Stimulated activated CD8-positive, alpha-beta memory T cell treated with anti-CD3 and anti-CD28 coated beads, Interleukin-12 subunit alpha, Interleukin-12 subunit beta, amount 100 ng/mL, for 4 hours (primary cell): ENCODE results near the gene BCO2.

Experiments
- DNase-seq: peaks from one replicate; pipeline ENCODE4 v3.0.0-alpha.2; 2020; ENCODE audit warnings: low read depth

BCO2 gene

GRCh38 chr11:112249871-112250610 lies 74.7 kb downstream of the BCO2 start:
- DNase-seq, result no peak

- DNase-seq, result no peak
Observed at GRCh38 chr11:112253605-112254242, 78.4 kb downstream of the BCO2 start.

- no peak for DNase-seq
Observed at GRCh38 chr11:112255067-112255720, 79.9 kb downstream of the BCO2 start.

DNA sequence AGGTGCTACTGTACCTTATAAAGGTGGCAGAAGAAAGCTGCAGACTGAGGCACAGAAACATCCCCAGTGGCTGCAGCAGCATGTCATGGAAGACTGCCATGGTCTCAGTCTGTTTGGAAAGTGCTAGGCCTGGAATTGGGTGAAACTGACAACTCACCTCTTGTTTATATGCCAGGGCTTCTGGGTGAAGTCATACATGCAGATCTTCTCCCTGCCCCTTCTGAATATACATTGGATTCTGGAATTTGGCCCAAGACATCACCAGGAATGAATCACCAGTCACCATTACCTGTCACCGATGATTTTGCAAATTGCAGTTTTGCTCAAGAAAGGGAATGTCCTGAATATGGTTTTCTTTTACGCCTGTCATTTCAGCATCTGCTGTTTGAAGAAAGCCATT lies 85.2 kb downstream of the BCO2 start, which contains the start of gene PLET1:
TSS of gene PLET1 (minus strand) at position 371 of the 400 bp plus-strand sequence. CDS start at position 100, 271 bp downstream.
- no peak for DNase-seq

DNA sequence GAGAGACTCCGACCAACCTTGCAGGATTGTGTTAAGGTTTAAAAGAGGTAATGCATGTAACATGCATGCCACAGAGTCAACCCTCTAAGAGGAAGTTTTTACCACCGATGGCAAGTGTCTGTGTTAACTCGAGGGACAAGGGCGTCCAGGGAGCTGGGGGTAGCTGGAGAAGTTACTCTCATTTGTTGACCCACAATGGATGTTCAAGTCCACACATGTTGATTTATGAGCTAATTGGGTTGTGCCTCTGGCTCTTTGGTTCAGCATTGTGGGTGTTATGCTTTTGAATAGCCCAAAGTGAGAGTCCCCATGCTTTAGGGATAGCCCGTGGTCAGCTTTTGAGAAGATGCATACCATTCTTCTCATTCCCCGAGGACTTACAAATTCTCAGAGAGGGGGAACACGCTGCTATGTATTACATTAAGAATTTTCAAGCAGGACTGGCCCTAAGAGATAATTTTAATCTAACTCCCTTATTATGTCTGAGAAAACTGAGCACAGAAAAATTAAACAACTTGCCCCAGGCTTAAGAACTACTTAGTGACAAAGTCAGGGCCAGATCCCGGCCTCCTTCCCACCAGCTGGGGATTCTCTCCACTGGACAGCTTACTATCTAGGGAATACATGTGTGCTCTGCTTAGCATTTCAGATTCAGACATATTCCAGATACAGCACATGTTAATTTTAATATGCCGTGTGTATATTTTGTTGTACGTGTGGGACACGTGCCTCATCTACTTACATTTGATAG lies 90.5 kb downstream of the BCO2 start:
- no peak for DNase-seq

GRCh38 chr11:112266410-112266778 lies 91.1 kb downstream of the BCO2 start:
- no peak for DNase-seq

- no peak for DNase-seq
Observed at GRCh38 chr11:112267188-112267591, 91.9 kb downstream of the BCO2 start.

GRCh38 chr11:112268406-112268805 lies 93.1 kb downstream of the BCO2 start:
- no peak for DNase-seq
